ENCODE measurements around the gene CGRRF1.

CGRRF1 gene

GRCh38 chr14:54582334-54582733, 72.6 kb downstream of the CGRRF1 start:
- DNase-seq: no peak

GRCh38 chr14:54584097-54584496, 74.4 kb downstream of the CGRRF1 start:
- no peak for DNase-seq

GRCh38 chr14:54585214-54585613, 75.5 kb downstream of the CGRRF1 start:
- DNase-seq: no peak

Data from NCI-H2081 (cell line).